Skeletal muscle cell (primary cell): ENCODE data around the gene NUDT16.
A peak's percentile ranks its signal among the peaks of the same experiment; 100 is the strongest.
"Not testable (repeated sequence)": the region's sequence is repeated elsewhere in the genome, so short reads cannot be mapped to it uniquely, and the experiment has no call there.

ENCODE experiments used
- DNase-seq: peaks from one replicate; pipeline ENCODE4 v3.0.0-alpha.2; 2010; ENCODE audit warnings: low read depth
- H3K4me3 ChIP-seq: 2 replicates; pipeline ENCODE4 v1.5.1; 2011; ENCODE audit warnings: low read depth, mild to moderate bottlenecking, control low read depth, low read length, moderate library complexity

NUDT16 gene

GRCh38 chr3:131374741-131375140 lies 6.8 kb upstream of the NUDT16 start:
- no peak for DNase-seq
- no peak overlapping the region for H3K4me3 ChIP-seq

- peak overlapping the region; percentile 90 for H3K4me3 ChIP-seq
- not testable (repeated sequence) for DNase-seq
These were observed 641 bp upstream of the NUDT16 start for GRCh38 chr3:131380821-131381444.

- H3K4me3 ChIP-seq: no peak overlapping the region
- no peak for DNase-seq
These were observed 5.0 kb downstream of the NUDT16 start for GRCh38 chr3:131386429-131387165.

- DNase-seq: no peak
- H3K4me3 ChIP-seq: no peak overlapping the region
These were observed 6.4 kb downstream of the NUDT16 start for GRCh38 chr3:131387796-131388489.

GRCh38 chr3:131388490-131388799 lies 6.9 kb downstream of the NUDT16 start:
- H3K4me3 ChIP-seq: no peak overlapping the region
- no peak for DNase-seq

- no peak for DNase-seq
- H3K4me3 ChIP-seq: no peak overlapping the region
These were observed 8.8 kb downstream of the NUDT16 start for GRCh38 chr3:131390331-131390730.

GRCh38 chr3:131393051-131393450 lies 11.5 kb downstream of the NUDT16 start:
- no peak for DNase-seq
- no peak overlapping the region for H3K4me3 ChIP-seq

- no peak for DNase-seq
- no peak overlapping the region for H3K4me3 ChIP-seq
These were observed 12.3 kb downstream of the NUDT16 start for GRCh38 chr3:131393868-131394267.

- no peak for DNase-seq
- H3K4me3 ChIP-seq: no peak overlapping the region
These were observed 12.8 kb downstream of the NUDT16 start for GRCh38 chr3:131394400-131394799.

- no peak overlapping the region for H3K4me3 ChIP-seq
- DNase-seq: peak; percentile 72
These were observed 14.6 kb downstream of the NUDT16 start for GRCh38 chr3:131396170-131396569.

- DNase-seq: no peak
- no peak overlapping the region for H3K4me3 ChIP-seq
These were observed 16.3 kb downstream of the NUDT16 start for GRCh38 chr3:131397889-131398288.

- H3K4me3 ChIP-seq: no peak overlapping the region
- DNase-seq: no peak
These were observed 20.4 kb downstream of the NUDT16 start for GRCh38 chr3:131401978-131402377.

- DNase-seq: no peak
- no peak overlapping the region for H3K4me3 ChIP-seq
These were observed 20.9 kb downstream of the NUDT16 start for GRCh38 chr3:131402391-131403039.

- DNase-seq: no peak
- H3K4me3 ChIP-seq: no peak overlapping the region
These were observed 21.8 kb downstream of the NUDT16 start for GRCh38 chr3:131403216-131403895.

- no peak for DNase-seq
- no peak overlapping the region for H3K4me3 ChIP-seq
These were observed 23.8 kb downstream of the NUDT16 start for GRCh38 chr3:131405411-131405810.

GRCh38 chr3:131406274-131406673 lies 24.7 kb downstream of the NUDT16 start:
- no peak for DNase-seq
- no peak overlapping the region for H3K4me3 ChIP-seq

- no peak overlapping the region for H3K4me3 ChIP-seq
- DNase-seq: no peak
These were observed 36.2 kb downstream of the NUDT16 start for GRCh38 chr3:131417751-131418150.

- no peak for DNase-seq
- no peak overlapping the region for H3K4me3 ChIP-seq
These were observed 39.7 kb downstream of the NUDT16 start for GRCh38 chr3:131421301-131421700.

GRCh38 chr3:131421957-131422498 lies 40.5 kb downstream of the NUDT16 start:
- DNase-seq: peak; percentile 14
- no peak overlapping the region for H3K4me3 ChIP-seq
